Fibroblast of the aortic adventitia (primary cell): Measurements from ENCODE around the gene FBRSL1. TPM values are rescaled to one million over a fixed set of nuclear protein-coding genes. Genes with fewer than 3 reads are reported as not detected.
"Not testable (repeated sequence)": the region's sequence is repeated elsewhere in the genome, so short reads cannot be mapped to it uniquely, and the experiment has no call there.

Source experiments
- DNase-seq: peaks from one replicate; pipeline ENCODE4 v3.0.0-alpha.2; 2010; ENCODE audit warnings: low read depth
- H3K4me3 ChIP-seq: 2 replicates; pipeline ENCODE4 v1.5.1; 2011; ENCODE audit warnings: low read depth, mild to moderate bottlenecking, control low read depth, low read length, moderate library complexity
- CTCF ChIP-seq: IDR thresholded peaks from 2 replicates; pipeline ENCODE4 v1.5.1; 2011; ENCODE audit warnings: mild to moderate bottlenecking, low read length, control low read depth, inconsistent platforms; ENCODE audit not compliant: insufficient read depth
- total RNA-seq: library from RNA; depleted of rRNA; stranded (reverse); fragments of >200 nt; gene quantifications from 2 replicates; pipeline ENCODE4 v1.2.3, GENCODE V29; 2012; ENCODE audit warnings: low replicate concordance

FBRSL1 gene
- total RNA-seq, 1 donor = 5.2 TPM

GRCh38 chr12:132527883-132528264, 37.9 kb downstream of the FBRSL1 start:
- no peak for TF ChIP-seq CTCF
- no peak for DNase-seq
- no peak overlapping the region for H3K4me3 ChIP-seq

GRCh38 chr12:132528564-132529106, 38.7 kb downstream of the FBRSL1 start:
- no peak for TF ChIP-seq CTCF
- H3K4me3 ChIP-seq = no peak overlapping the region
- DNase-seq = no peak

GRCh38 chr12:132529156-132529839, 39.3 kb downstream of the FBRSL1 start:
- H3K4me3 ChIP-seq = no peak overlapping the region
- DNase-seq = no peak
- no peak for TF ChIP-seq CTCF

GRCh38 chr12:132529906-132530305, 40.0 kb downstream of the FBRSL1 start:
- H3K4me3 ChIP-seq = no peak overlapping the region
- DNase-seq = no peak
- TF ChIP-seq CTCF = no peak

GRCh38 chr12:132530447-132530846, 40.5 kb downstream of the FBRSL1 start:
- DNase-seq = no peak
- TF ChIP-seq CTCF = no peak
- no peak overlapping the region for H3K4me3 ChIP-seq

GRCh38 chr12:132530851-132531250, 40.9 kb downstream of the FBRSL1 start:
- no peak for DNase-seq
- H3K4me3 ChIP-seq = no peak overlapping the region
- no peak for TF ChIP-seq CTCF

- not testable (repeated sequence) for DNase-seq, H3K4me3 ChIP-seq
These were observed 43.0 kb downstream of the FBRSL1 start for GRCh38 chr12:132532711-132533583.
